Neutrophil (primary cell): ENCODE data around the gene LRRC28.

Source experiments
- H3K27ac ChIP-seq: fragments of 200-600 bp; sonication (generic); 2 replicates; pipeline ENCODE4 v1.5.1; 2016; ENCODE audit warnings: mild to moderate bottlenecking, moderate library complexity
- H3K27me3 ChIP-seq: fragments of 200-600 bp; sonication (generic); 2 replicates; pipeline ENCODE4 v1.6.0; 2016; ENCODE audit warnings: mild to moderate bottlenecking
- H3K36me3 ChIP-seq: fragments of 200-600 bp; sonication (generic); 2 replicates; pipeline ENCODE4 v1.5.1; 2017
- H3K4me1 ChIP-seq, 2 experiments: fragments of 200-600 bp in 1 of 2; sonication (generic) in 1 of 2; 1 replicate in 1 of 2; 2 replicates in 1 of 2; pipeline versions ENCODE4 v1.5.1 to v1.6.1; 2013 to 2016; ENCODE audit warnings: low read depth in 1 of 2, low read length in 1 of 2, mild to moderate bottlenecking in 1 of 2, moderate library complexity in 1 of 2; ENCODE audit not compliant: control insufficient read depth in 1 of 2, insufficient read depth in 1 of 2
- H3K4me3 ChIP-seq, 2 experiments: fragments of 200-600 bp in 1 of 2; sonication (generic) in 1 of 2; 1 replicate in 1 of 2; 2 replicates in 1 of 2; pipeline ENCODE4 v1.5.1; 2013 to 2016; ENCODE audit warnings: low read depth in 1 of 2, low read length in 1 of 2, mild to moderate bottlenecking in 1 of 2, moderate library complexity in 1 of 2
- H3K9me3 ChIP-seq: fragments of 200-600 bp; sonication (generic); 2 replicates; pipeline ENCODE4 v1.5.1; 2016
- TF ChIP-seq, protein P1 (sequence below): fragments of 200-600 bp; sonication (generic); IDR thresholded peaks from 2 replicates; pipeline ENCODE4 v1.5.1; 2016; ENCODE audit warnings: antibody characterized with exemption

LRRC28 gene

DNA sequence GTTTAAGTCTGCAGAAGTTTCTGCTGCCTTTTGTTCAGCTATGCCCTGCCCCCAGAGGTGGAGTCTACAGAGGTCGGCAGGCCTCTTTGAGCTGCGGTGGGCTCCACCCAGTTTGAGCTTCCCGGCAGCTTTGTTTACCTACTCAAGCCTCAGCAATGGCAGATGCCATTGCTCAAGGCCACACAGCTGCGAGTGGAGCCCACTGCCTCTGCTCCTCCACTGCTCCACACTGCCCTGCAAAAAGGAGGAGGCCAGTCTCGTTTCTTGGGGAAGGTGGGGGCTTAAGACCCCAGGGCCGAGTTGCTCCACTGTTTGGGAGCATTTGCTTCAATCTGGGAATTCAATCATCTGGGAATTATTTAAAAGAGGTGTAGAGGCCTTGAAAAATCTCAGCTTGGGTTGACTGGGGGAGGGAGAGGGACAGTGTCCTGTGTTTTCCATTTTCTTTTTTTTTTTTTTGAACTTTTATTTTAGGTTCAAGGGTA lies 169.9 kb downstream of the LRRC28 start:
- Histone ChIP-seq H3K27me3 (no peaks in the 10 kb centered on the region), H3K36me3 (no peaks in the 10 kb centered on the region), H3K9me3 (no peaks in the 10 kb centered on the region), H3K4me3 (no peak overlapping the region), H3K27ac (no peak overlapping the region), H3K4me1 (no peaks in the 10 kb centered on the region)
- TF ChIP-seq, protein P1, sequence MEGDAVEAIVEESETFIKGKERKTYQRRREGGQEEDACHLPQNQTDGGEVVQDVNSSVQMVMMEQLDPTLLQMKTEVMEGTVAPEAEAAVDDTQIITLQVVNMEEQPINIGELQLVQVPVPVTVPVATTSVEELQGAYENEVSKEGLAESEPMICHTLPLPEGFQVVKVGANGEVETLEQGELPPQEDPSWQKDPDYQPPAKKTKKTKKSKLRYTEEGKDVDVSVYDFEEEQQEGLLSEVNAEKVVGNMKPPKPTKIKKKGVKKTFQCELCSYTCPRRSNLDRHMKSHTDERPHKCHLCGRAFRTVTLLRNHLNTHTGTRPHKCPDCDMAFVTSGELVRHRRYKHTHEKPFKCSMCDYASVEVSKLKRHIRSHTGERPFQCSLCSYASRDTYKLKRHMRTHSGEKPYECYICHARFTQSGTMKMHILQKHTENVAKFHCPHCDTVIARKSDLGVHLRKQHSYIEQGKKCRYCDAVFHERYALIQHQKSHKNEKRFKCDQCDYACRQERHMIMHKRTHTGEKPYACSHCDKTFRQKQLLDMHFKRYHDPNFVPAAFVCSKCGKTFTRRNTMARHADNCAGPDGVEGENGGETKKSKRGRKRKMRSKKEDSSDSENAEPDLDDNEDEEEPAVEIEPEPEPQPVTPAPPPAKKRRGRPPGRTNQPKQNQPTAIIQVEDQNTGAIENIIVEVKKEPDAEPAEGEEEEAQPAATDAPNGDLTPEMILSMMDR = no peak

- H3K4me3 ChIP-seq = no peak overlapping the region
- TF ChIP-seq, protein P1 = no peak
- no peaks in the 10 kb centered on the region for H3K27me3 ChIP-seq
- no peaks in the 10 kb centered on the region for H3K4me1 ChIP-seq
- H3K36me3 ChIP-seq = no peaks in the 10 kb centered on the region
- no peaks in the 10 kb centered on the region for H3K9me3 ChIP-seq
- H3K27ac ChIP-seq = no peak overlapping the region
Observed at GRCh38 chr15:99421758-99422157, 170.5 kb downstream of the LRRC28 start.

DNA sequence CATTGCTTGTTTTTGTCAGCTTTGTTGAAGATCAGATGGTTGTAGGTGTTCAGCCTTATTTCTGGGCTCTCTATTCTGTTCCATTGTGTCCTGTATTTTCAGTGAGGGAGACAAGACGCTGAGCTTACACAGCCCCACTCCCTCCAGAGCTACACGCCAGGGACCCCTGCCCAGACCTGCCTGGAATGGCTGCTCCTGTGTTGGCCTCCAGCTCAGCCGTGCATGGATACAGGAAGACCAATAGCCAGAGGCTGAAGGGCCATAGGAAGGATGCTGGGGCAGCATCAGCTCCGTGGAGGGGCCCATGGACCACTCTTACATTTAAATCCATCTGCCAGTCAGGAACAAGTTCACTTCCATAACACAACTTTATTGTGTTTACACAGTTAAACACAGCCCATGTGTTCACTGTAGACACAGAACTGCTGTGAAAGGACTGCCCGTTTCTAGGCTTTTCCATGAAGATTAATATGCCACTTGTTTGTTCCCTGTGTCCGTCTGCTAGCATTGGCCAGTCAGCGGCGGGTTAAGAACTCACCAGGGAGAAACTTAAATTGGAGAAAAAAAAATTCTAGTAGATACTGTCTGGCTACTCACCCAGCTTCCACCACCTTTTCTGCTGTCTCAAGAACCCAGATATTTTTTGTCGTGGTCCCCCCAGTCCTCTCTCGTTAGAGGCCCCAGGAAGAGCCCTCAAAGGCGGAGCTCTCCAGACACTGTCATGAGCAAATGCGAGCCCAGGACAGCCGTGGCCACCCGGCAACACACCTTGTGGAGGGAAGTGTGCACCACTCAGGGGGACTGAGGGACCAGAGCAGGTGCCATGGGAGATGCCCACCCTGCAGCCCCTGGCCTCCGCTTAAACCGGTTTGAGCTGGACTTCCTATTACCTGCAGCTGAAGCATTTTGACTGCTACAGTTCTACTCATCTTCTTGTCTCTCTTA lies 172.2 kb downstream of the LRRC28 start:
- TF ChIP-seq, protein P1 = no peak
- H3K4me3 ChIP-seq = no peak overlapping the region
- H3K27ac ChIP-seq = no peak overlapping the region
- H3K36me3 ChIP-seq = no peaks in the 10 kb centered on the region
- H3K27me3 ChIP-seq = no peaks in the 10 kb centered on the region
- H3K9me3 ChIP-seq = no peaks in the 10 kb centered on the region
- H3K4me1 ChIP-seq = no peaks in the 10 kb centered on the region

DNA sequence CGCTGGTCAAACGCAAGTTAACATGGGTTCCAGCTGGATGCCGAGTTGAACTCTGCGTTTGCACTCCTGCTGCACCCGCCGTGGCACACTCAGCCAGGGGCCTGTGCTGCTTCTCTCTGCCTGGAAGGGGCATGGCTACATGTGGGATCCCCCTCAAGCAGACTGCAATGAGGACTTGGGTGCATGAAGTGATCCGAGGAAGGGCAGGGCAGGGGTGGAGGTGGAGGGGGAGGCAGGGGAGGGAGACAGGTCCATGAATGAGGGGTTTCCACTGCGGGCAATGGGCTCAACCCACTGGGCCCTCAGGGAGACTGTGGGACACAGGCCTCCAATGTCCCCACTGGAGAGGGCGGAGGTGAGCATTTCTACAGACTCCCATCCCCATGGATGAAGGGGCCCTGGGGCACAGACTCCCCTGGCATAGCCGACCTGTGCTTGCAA lies 172.9 kb downstream of the LRRC28 start:
- Histone ChIP-seq H3K4me1 (no peaks in the 10 kb centered on the region), H3K27me3 (no peaks in the 10 kb centered on the region), H3K36me3 (no peaks in the 10 kb centered on the region), H3K27ac (no peak overlapping the region), H3K4me3 (no peak overlapping the region), H3K9me3 (no peaks in the 10 kb centered on the region)
- TF ChIP-seq, protein P1 = no peak

DNA sequence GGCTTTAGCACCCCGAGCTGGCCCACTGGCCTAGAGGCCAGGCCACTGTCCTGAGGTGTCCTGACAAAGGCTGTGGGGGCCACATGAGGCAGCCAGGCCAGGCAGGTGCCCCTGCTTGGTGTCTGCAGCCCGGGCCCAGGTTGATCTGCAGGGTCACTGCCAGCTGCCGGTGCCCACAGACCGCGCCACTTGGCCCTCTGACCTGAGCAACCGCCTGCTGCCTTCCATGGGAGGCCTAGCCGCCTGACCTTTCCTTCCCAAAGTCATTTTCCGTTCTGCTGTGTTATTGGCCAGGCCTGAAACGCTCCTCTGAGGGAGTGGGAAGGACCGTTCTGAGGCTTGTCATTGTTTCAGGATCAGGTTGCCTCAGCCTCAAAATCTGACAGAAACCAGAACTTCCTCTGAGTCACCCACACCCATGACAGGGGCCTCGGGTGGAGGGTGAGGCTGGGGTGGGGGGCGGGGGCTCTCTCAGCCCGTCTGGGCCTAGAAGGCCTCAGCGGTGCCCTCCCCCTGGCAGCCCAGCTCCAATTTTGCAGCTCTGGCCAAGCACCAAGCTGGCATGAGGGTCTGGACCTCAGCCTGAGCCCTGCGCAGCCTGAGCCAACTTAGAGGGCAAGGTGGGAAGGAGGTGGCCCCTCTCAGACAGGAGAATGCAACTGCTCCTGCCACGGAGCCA lies 173.8 kb downstream of the LRRC28 start:
- Histone ChIP-seq H3K4me3 (no peak overlapping the region), H3K9me3 (no peaks in the 10 kb centered on the region), H3K27me3 (no peaks in the 10 kb centered on the region), H3K36me3 (no peaks in the 10 kb centered on the region), H3K4me1 (no peaks in the 10 kb centered on the region), H3K27ac (no peak overlapping the region)
- TF ChIP-seq, protein P1 = no peak
